GM18502 (cell line): ENCODE data around the gene COL23A1.

Experiments used
- ATAC-seq: cut with Tn5 transposase; IDR thresholded peaks from one replicate; pipeline ENCODE4 v1.9.1; 2021; ENCODE audit warnings: mild to moderate bottlenecking; ENCODE audit not compliant: unreplicated experiment, poor library complexity

The COL23A1 gene

GRCh38 chr5:178353461-178353860 is 236.7 kb downstream of the COL23A1 start:
- no peak for ATAC-seq

GRCh38 chr5:178352035-178352349 is 238.2 kb downstream of the COL23A1 start:
- ATAC-seq = no peak

GRCh38 chr5:178351221-178352034 is 238.8 kb downstream of the COL23A1 start:
- ATAC-seq = no peak

- ATAC-seq = no peak
Observed at GRCh38 chr5:178350361-178351220, 239.6 kb downstream of the COL23A1 start.

- ATAC-seq = no peak
Observed at GRCh38 chr5:178349625-178350353, 240.4 kb downstream of the COL23A1 start.

- ATAC-seq = no peak
Observed at GRCh38 chr5:178349075-178349511, 241.1 kb downstream of the COL23A1 start.

GRCh38 chr5:178348356-178349074 is 241.7 kb downstream of the COL23A1 start:
- no peak for ATAC-seq

GRCh38 chr5:178347956-178348355 is 242.2 kb downstream of the COL23A1 start:
- no peak for ATAC-seq

GRCh38 chr5:178346607-178347334 is 243.4 kb downstream of the COL23A1 start:
- no peak for ATAC-seq

GRCh38 chr5:178343306-178343705 is 246.9 kb downstream of the COL23A1 start:
- no peak for ATAC-seq

- no peak for ATAC-seq
Observed at GRCh38 chr5:178341851-178342140, 248.4 kb downstream of the COL23A1 start.

GRCh38 chr5:178341091-178341850 is 248.9 kb downstream of the COL23A1 start:
- ATAC-seq = no peak

GRCh38 chr5:178340637-178341036 is 249.6 kb downstream of the COL23A1 start:
- no peak for ATAC-seq

- ATAC-seq = no peak
Observed at GRCh38 chr5:178340187-178340586, 250.0 kb downstream of the COL23A1 start.

GRCh38 chr5:178339272-178339671 is 250.9 kb downstream of the COL23A1 start:
- no peak for ATAC-seq

GRCh38 chr5:178338750-178339144 is 251.4 kb downstream of the COL23A1 start:
- ATAC-seq = no peak

GRCh38 chr5:178338126-178338749 is 252.0 kb downstream of the COL23A1 start:
- ATAC-seq = no peak

GRCh38 chr5:178337334-178337741 is 252.9 kb downstream of the COL23A1 start:
- ATAC-seq = no peak

GRCh38 chr5:178336889-178337288 is 253.3 kb downstream of the COL23A1 start:
- no peak for ATAC-seq
